Measurements from ENCODE around the gene MLLT10.

The MLLT10 gene

DNA sequence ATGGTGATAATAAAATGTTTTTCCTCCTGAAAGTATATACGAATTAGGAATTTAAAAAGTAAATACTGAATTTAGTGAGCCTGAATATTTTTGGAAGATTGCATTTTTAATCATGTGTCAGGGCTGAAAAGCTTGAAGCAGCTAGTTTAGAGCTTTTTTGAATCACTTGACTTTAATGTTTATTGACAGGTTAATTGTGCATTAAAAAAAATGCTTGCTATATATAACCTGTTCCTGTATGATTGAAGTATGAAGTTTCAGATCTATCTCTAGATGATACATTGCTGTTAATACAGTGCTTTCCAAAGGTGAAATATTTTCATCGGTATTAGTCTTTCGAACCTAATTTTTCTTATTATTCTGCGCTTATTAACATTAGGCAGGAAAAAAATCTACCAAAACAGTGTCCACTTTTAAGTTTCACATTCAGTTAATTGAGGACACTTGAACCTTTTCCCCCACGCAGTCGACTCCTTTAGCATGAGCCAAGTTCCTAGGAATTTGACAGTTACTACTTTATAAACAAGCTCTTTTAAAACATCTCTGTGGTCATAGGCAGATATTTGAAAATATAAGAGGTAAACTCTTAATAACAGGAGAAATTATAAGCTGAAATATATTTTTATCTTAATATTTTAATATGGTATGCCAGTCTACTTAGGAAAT lies 187.1 kb downstream of the MLLT10 start:
- H3K4me3 ChIP-seq (ENCODE audit: low read length) = no peak overlapping the region
- no peaks in the 10 kb centered on the region for H3K36me3 ChIP-seq (ENCODE audit: control insufficient read depth, insufficient read depth, low read length)
- peaks cover 15% of the 10 kb centered on the region for H3K4me1 ChIP-seq (ENCODE audit: control insufficient read depth, insufficient read depth, low read length)
- no peak overlapping the region for H3K9ac ChIP-seq (ENCODE audit: low read length)
- H3K27me3 ChIP-seq (ENCODE audit: control insufficient read depth, insufficient read depth, low read length) = no peaks in the 10 kb centered on the region
- H3K27ac ChIP-seq (ENCODE audit: low read depth, low read length) = no peak overlapping the region

DNA sequence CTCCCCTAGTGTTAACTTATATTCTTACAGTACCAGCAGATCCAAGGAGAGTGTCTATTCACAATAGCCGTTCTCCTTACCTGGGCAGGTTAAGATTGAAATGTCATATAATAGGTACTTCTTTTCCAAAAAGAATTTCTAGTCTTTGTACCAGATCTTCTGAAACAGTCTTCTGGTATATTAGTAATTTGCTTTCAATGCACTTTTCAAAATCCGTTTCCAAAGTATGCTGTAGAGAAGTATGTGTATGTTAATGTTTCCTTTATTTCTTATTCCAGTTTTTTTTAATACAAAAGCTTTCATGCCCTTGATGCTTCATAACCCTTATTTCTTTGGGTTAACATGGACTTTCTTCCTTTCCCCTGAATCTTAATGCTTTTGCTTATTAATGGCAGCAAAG lies 188.2 kb downstream of the MLLT10 start:
- Histone ChIP-seq H3K27me3 (ENCODE audit: control insufficient read depth, insufficient read depth, low read length) (no peaks in the 10 kb centered on the region), H3K4me1 (ENCODE audit: control insufficient read depth, insufficient read depth, low read length) (peaks cover 15% of the 10 kb centered on the region), H3K9ac (ENCODE audit: low read length) (no peak overlapping the region), H3K36me3 (ENCODE audit: control insufficient read depth, insufficient read depth, low read length) (peaks cover 2% of the 10 kb centered on the region), H3K27ac (ENCODE audit: low read depth, low read length) (no peak overlapping the region), H3K4me3 (ENCODE audit: low read length) (no peak overlapping the region)

DNA sequence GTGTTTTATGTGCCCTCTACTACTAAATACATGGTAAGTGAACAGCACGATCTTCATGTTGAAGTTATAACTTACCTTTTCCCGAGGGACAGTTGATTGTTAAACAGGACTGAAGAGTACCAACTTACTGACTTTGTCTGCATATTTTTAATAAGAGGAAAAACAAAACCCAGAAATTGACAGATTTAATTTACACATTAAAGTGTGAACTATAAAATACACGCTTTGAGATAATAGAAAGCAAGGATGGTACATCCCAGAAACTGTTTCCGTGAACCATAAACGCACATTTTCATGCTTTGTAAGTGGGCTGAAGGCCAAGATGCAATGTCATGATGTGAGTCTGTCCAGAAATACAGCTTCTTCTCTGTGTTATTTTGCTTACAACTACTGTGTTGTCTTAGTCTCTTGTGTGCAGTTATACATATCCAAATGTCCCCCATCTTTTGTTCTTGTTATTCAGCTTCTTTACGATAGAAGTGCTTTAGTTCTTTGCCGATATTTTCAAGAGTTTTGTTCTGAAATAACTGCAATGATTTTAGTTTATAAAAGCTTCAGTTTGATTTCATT lies 190.1 kb downstream of the MLLT10 start:
- Histone ChIP-seq H3K27ac (ENCODE audit: low read depth, low read length) (no peak overlapping the region), H3K9ac (ENCODE audit: low read length) (no peak overlapping the region), H3K27me3 (ENCODE audit: control insufficient read depth, insufficient read depth, low read length) (no peaks in the 10 kb centered on the region), H3K36me3 (ENCODE audit: control insufficient read depth, insufficient read depth, low read length) (peaks cover 2% of the 10 kb centered on the region), H3K4me1 (ENCODE audit: control insufficient read depth, insufficient read depth, low read length) (peaks cover 15% of the 10 kb centered on the region), H3K4me3 (ENCODE audit: low read length) (no peak overlapping the region)

DNA sequence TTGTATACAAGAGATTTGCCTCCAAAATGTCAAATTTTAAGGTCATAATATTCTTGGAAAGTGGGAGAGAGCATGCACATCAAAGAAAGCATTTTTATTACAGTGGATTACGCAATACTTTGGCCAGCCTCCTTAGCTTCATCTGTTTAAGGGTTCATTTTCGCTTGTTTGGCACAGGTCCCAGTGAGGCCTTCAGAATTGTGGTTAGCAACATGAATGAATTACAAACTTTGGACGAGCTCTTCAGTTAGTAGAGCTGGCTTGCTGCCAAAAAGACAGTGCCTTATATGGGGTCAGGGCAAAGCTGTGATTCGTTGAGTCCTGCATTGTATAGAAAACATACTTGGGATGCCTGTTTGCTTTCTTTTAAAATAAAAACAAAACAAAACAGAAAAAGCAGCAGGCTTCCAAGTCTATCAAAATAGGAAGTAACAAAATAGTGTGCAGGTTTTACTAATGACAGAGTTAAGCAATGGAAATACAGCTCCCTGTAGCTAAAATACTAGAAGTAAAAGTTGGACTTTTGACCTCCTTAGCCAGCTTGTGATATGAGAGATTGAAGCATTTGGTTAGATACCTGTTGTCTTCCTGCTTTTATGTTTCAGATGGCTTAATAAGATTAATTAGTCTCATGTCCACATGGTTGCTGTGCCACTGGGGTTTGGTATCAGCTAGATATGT lies 190.8 kb downstream of the MLLT10 start:
- Histone ChIP-seq H3K27me3 (ENCODE audit: control insufficient read depth, insufficient read depth, low read length) (no peaks in the 10 kb centered on the region), H3K4me1 (ENCODE audit: control insufficient read depth, insufficient read depth, low read length) (peaks cover 15% of the 10 kb centered on the region), H3K4me3 (ENCODE audit: low read length) (no peak overlapping the region), H3K36me3 (ENCODE audit: control insufficient read depth, insufficient read depth, low read length) (peaks cover 2% of the 10 kb centered on the region), H3K27ac (ENCODE audit: low read depth, low read length) (no peak overlapping the region), H3K9ac (ENCODE audit: low read length) (no peak overlapping the region)

GRCh38 chr10:21726601-21727225 lies 192.7 kb downstream of the MLLT10 start:
- H3K9ac ChIP-seq (ENCODE audit: low read length) = no peak overlapping the region
- no peak overlapping the region for H3K4me3 ChIP-seq (ENCODE audit: low read length)
- H3K27ac ChIP-seq (ENCODE audit: low read depth, low read length) = no peak overlapping the region
- no peaks in the 10 kb centered on the region for H3K27me3 ChIP-seq (ENCODE audit: control insufficient read depth, insufficient read depth, low read length)
- H3K4me1 ChIP-seq (ENCODE audit: control insufficient read depth, insufficient read depth, low read length) = peaks cover 15% of the 10 kb centered on the region
- peaks cover 2% of the 10 kb centered on the region for H3K36me3 ChIP-seq (ENCODE audit: control insufficient read depth, insufficient read depth, low read length)

DNA sequence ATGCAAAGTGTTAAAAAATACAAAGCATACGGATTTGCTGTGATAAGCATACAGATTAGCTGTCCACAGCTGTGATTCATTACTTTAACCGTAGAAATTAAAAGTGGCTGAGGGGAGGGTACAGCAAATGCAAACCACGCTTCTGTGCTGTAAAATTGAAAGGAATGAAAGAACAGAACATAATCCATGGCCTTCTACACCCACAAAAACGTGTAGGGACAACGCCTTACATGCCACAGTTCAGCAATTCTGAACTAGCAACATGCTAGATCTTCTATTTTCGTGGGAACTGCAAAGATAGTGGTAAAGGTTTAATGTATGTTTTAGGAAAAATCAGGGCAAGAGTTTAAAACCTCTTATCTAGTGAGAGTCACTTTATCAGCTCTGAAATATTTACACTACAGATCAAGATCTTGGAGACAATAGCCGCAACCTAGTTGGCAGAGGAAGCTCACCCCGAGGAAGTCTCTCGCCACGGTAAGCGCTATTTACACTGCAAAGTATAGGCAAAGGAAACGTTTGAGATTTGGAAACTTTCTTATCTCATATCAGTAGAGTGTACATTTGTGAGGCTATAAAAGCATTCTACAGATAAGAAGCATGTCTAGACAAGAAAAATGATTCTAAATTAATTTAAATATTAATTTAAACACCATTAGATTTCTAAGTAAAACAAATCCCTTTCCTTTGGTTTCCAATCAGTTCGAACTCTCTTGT lies 193.6 kb downstream of the MLLT10 start:
- Histone ChIP-seq H3K27me3 (ENCODE audit: control insufficient read depth, insufficient read depth, low read length) (no peaks in the 10 kb centered on the region), H3K27ac (ENCODE audit: low read depth, low read length) (no peak overlapping the region), H3K9ac (ENCODE audit: low read length) (no peak overlapping the region), H3K4me3 (ENCODE audit: low read length) (no peak overlapping the region), H3K36me3 (ENCODE audit: control insufficient read depth, insufficient read depth, low read length) (peaks cover 2% of the 10 kb centered on the region), H3K4me1 (ENCODE audit: control insufficient read depth, insufficient read depth, low read length) (peaks cover 15% of the 10 kb centered on the region)

DNA sequence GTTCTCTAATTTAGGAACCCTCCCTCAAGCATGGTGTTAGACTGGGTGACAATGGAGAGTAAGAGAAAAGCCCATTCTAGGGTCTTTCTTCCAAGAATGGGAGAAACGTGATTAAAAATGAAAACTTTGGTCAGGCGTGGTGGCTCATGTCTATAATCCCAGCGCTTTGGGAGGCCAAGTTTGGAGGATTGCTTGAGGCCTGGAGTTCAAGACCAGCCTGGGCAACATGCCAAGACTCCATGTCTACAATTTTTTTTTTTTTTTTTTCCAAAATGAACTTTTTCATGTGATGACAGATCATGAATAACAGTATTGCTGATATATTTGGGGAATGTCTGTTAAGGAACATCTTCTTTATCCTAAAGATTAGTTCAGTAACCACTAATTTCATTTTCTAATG lies 194.6 kb downstream of the MLLT10 start:
- Histone ChIP-seq H3K27me3 (ENCODE audit: control insufficient read depth, insufficient read depth, low read length) (no peaks in the 10 kb centered on the region), H3K4me3 (ENCODE audit: low read length) (no peak overlapping the region), H3K9ac (ENCODE audit: low read length) (no peak overlapping the region), H3K36me3 (ENCODE audit: control insufficient read depth, insufficient read depth, low read length) (peaks cover 2% of the 10 kb centered on the region), H3K27ac (ENCODE audit: low read depth, low read length) (no peak overlapping the region), H3K4me1 (ENCODE audit: control insufficient read depth, insufficient read depth, low read length) (peaks cover 15% of the 10 kb centered on the region)

DNA sequence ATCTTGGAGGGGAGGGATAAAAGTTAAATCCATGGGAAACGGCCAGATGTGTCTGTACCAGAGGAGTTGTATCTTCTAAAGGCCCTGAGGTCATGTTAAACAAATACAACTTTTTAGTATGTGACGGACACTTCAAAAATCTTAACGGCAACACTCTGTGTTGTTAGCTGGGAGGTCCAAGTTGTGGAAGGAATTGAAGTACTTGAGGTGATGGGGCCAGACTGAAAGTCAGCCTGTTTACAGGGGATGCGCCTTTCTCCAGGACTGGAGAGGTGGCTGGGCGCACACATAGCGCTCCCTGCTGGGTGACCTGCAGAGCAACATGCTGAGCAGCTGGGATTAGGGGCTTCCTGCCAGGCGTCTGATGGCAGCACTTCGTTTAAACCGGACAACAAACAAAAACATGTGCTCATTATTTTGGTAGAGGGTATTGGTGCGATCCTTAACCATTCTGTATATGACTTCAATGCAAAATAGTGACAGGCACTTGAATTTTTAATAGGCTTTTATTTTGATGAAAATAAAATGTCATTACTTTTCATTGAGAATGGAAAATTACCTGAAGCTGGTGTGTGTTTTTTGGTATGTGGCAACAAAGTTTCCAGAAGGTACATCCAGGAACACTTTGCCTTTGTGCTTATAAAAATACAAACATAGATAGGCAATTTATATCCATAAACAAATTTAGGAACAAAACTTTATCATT lies 198.2 kb downstream of the MLLT10 start:
- H3K4me1 ChIP-seq (ENCODE audit: control insufficient read depth, insufficient read depth, low read length) = no peaks in the 10 kb centered on the region
- no peaks in the 10 kb centered on the region for H3K27me3 ChIP-seq (ENCODE audit: control insufficient read depth, insufficient read depth, low read length)
- peaks cover 3% of the 10 kb centered on the region for H3K36me3 ChIP-seq (ENCODE audit: control insufficient read depth, insufficient read depth, low read length)
- H3K27ac ChIP-seq (ENCODE audit: low read depth, low read length) = no peak overlapping the region
- H3K4me3 ChIP-seq (ENCODE audit: low read length) = no peak overlapping the region
- H3K9ac ChIP-seq (ENCODE audit: low read length) = no peak overlapping the region

- H3K36me3 ChIP-seq (ENCODE audit: control insufficient read depth, insufficient read depth, low read length) = peaks cover 3% of the 10 kb centered on the region
- H3K4me3 ChIP-seq (ENCODE audit: low read length) = no peak overlapping the region
- H3K27me3 ChIP-seq (ENCODE audit: control insufficient read depth, insufficient read depth, low read length) = no peaks in the 10 kb centered on the region
- no peaks in the 10 kb centered on the region for H3K4me1 ChIP-seq (ENCODE audit: control insufficient read depth, insufficient read depth, low read length)
- no peak overlapping the region for H3K9ac ChIP-seq (ENCODE audit: low read length)
- H3K27ac ChIP-seq (ENCODE audit: low read depth, low read length) = no peak overlapping the region
These were observed 199.7 kb downstream of the MLLT10 start for GRCh38 chr10:21733710-21734109.

DNA sequence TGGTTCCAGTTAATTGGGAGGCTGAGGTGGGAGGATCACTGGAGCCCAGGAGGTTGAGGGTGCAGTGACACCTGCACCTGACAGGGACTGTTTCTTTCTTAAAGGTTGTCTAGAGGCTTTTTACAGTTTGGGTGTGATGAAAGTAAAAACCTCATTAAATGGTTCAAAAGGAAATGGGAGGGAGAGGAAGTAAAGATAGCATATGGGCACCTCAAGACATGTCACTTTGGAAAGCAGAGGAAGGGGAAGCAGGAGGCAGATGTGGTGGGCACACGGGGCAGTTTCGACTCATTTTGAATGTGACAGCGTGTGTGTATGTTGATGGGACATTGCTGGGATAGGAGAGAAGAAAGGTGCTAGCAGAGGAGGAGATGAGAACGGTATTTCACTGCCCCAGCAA lies 203.1 kb downstream of the MLLT10 start:
- Histone ChIP-seq H3K4me3 (ENCODE audit: low read length) (no peak overlapping the region), H3K4me1 (ENCODE audit: control insufficient read depth, insufficient read depth, low read length) (no peaks in the 10 kb centered on the region), H3K36me3 (ENCODE audit: control insufficient read depth, insufficient read depth, low read length) (peaks cover 9% of the 10 kb centered on the region), H3K27me3 (ENCODE audit: control insufficient read depth, insufficient read depth, low read length) (no peaks in the 10 kb centered on the region), H3K27ac (ENCODE audit: low read depth, low read length) (no peak overlapping the region), H3K9ac (ENCODE audit: low read length) (no peak overlapping the region)

GRCh38 chr10:21740989-21741388 lies 207.0 kb downstream of the MLLT10 start:
- Histone ChIP-seq H3K4me1 (ENCODE audit: control insufficient read depth, insufficient read depth, low read length) (no peaks in the 10 kb centered on the region), H3K27me3 (ENCODE audit: control insufficient read depth, insufficient read depth, low read length) (no peaks in the 10 kb centered on the region), H3K36me3 (ENCODE audit: control insufficient read depth, insufficient read depth, low read length) (peaks cover 17% of the 10 kb centered on the region), H3K27ac (ENCODE audit: low read depth, low read length) (no peak overlapping the region), H3K4me3 (ENCODE audit: low read length) (no peak overlapping the region), H3K9ac (ENCODE audit: low read length) (no peak overlapping the region)

All from rectal smooth muscle tissue (tissue), 1 donor.